GM12878 (cell line): ENCODE results near the gene MT1H. TPM values are rescaled to one million over a fixed set of nuclear protein-coding genes. Genes with fewer than 3 reads are reported as not detected.
A peak's percentile ranks its signal among the peaks of the same experiment; 100 is the strongest.

Source experiments
- ATAC-seq: fragments of 200-7000 bp; cut with Tn5 transposase; 3 replicates; pipeline ENCODE4 v1.9.1; 2020; ENCODE audit warnings: mild to moderate bottlenecking, moderate library complexity
- BruUV-seq: library from RNA; stranded (reverse); fragments of 400-500 nt; replicated peaks from 2 replicates; lab custom pipeline; 2021; lab: Mats Ljungman, UMichigan
- CTCF ChIA-PET: fragments of 300-600 bp; sonication (Branson Sonifier 250); formaldehyde crosslinking; extraction: SDS; loops from one replicate; lab custom pipeline; 2021; ENCODE audit warnings: inconsistent platforms; lab: Yijun Ruan, JAX
- POLR2A ChIA-PET: fragments of 350-600 bp; formaldehyde crosslinking; extraction: SDS; loops from one replicate; lab custom pipeline; 2021; ENCODE audit warnings: inconsistent platforms; lab: Charles Lee
- RAD21 ChIA-PET: fragments of 300-600 bp; sonication (Branson Sonifier 250); formaldehyde crosslinking; loops from one replicate; lab custom pipeline; 2023; ENCODE audit warnings: antibody characterized with exemption; ENCODE audit not compliant: unreplicated experiment; lab: Charles Lee
- SMC1A ChIA-PET: fragments of 300-600 bp; sonication (Branson Sonifier 250); formaldehyde crosslinking; loops from one replicate; lab custom pipeline; 2023; ENCODE audit not compliant: unreplicated experiment, uncharacterized antibody; lab: Charles Lee
- DNase-seq: peaks from one replicate; pipeline ENCODE4 v3.0.0-alpha.2; 2011; ENCODE audit warnings: low read depth, low spot score
- FAIRE-seq: peaks from 3 replicates; lab custom pipeline; 2011; peaks lifted over from hg19 to GRCh38; lab: Jason Lieb, UNC
- H2AFZ ChIP-seq: 2 replicates; pipeline ENCODE4 v1.6.0; 2011; ENCODE audit warnings: low read depth, low read length, control low read depth; ENCODE audit not compliant: control insufficient read depth
- H3K27ac ChIP-seq: 2 replicates; pipeline ENCODE4 v1.5.1; 2011; ENCODE audit warnings: control low read depth; ENCODE audit not compliant: control insufficient read depth, insufficient read depth
- H3K27me3 ChIP-seq, 2 experiments: replicated peaks in 1 of 2; 2 replicates each; pipeline versions ENCODE4 v1.6.0 to v1.6.1; 2011; ENCODE audit warnings: low read length in 1 of 2; ENCODE audit not compliant: control insufficient read depth in 2 of 2, insufficient read depth in 2 of 2
- H3K36me3 ChIP-seq, 2 experiments: 2 replicates each; pipeline ENCODE4 v1.5.1; 2011; ENCODE audit warnings: low read length in 1 of 2; ENCODE audit not compliant: control insufficient read depth in 2 of 2, insufficient read depth in 2 of 2
- H3K4me1 ChIP-seq: 2 replicates; pipeline ENCODE4 v1.6.1; 2011; ENCODE audit warnings: mild to moderate bottlenecking, low read length, moderate library complexity, mixed read lengths; ENCODE audit not compliant: control insufficient read depth, insufficient read depth
- H3K4me2 ChIP-seq: 2 replicates; pipeline ENCODE4 v1.6.0; 2011; ENCODE audit warnings: control low read depth; ENCODE audit not compliant: control insufficient read depth, insufficient read depth
- H3K4me3 ChIP-seq: fragments of 200-600 bp; sonication (generic); 2 replicates; pipeline ENCODE4 v1.5.1; 2016
- H3K79me2 ChIP-seq: 2 replicates; pipeline ENCODE4 v1.6.0; 2011; ENCODE audit warnings: low read length; ENCODE audit not compliant: control insufficient read depth, insufficient read depth
- H3K9ac ChIP-seq: 2 replicates; pipeline ENCODE4 v1.8.0; 2011; ENCODE audit warnings: low read length, control low read depth, mixed read lengths; ENCODE audit not compliant: control insufficient read depth, insufficient read depth
- H3K9me3 ChIP-seq: replicated peaks from 3 replicates; pipeline ENCODE4 v1.5.1; 2011; ENCODE audit warnings: mild to moderate bottlenecking, low read length; ENCODE audit not compliant: control insufficient read depth, insufficient read depth
- H4K20me1 ChIP-seq: 2 replicates; pipeline ENCODE4 v1.6.0; 2011; ENCODE audit not compliant: control insufficient read depth, insufficient read depth
- BHLHE40 ChIP-seq, 2 experiments: fragments of 450-650 bp in 1 of 2; IDR thresholded peaks; 2 replicates each; pipeline ENCODE4 v1.6.1; 2011 to 2017; ENCODE audit warnings: low read depth in 2 of 2, borderline replicate concordance in 1 of 2, improper control_type of control experiment in 1 of 2, low read length in 1 of 2, mild to moderate bottlenecking in 1 of 2
- CBX5 ChIP-seq: sonication (generic); IDR thresholded peaks from 2 replicates; pipeline ENCODE4 v1.6.1; 2016; ENCODE audit warnings: low read depth, moderate library complexity, mild to moderate bottlenecking, inconsistent platforms
- CHD4 ChIP-seq: fragments of 200-600 bp; sonication (generic); IDR thresholded peaks from 2 replicates; pipeline ENCODE4 v1.6.1; 2016; ENCODE audit warnings: mild to moderate bottlenecking
- LARP7 ChIP-seq: fragments of 450-650 bp; IDR thresholded peaks from 2 replicates; pipeline ENCODE4 v1.6.1; 2017; ENCODE audit warnings: mild to moderate bottlenecking
- MYC ChIP-seq: IDR thresholded peaks from 2 replicates; pipeline ENCODE4 v1.6.1; 2011; ENCODE audit warnings: mild to moderate bottlenecking, low read length, moderate library complexity, inconsistent platforms; ENCODE audit not compliant: insufficient read depth, insufficient replicate concordance, insufficient read length, severe bottlenecking
- STAT1 ChIP-seq: fragments of 450-650 bp; conservative IDR thresholded peaks from 2 replicates; pipeline ENCODE4 v1.6.1; 2014; ENCODE audit warnings: antibody characterized with exemption, mild to moderate bottlenecking
- YY1 ChIP-seq: IDR thresholded peaks from 2 replicates; pipeline ENCODE4 v1.6.1; 2011; ENCODE audit warnings: low read depth, mild to moderate bottlenecking, low read length
- WGBS: methylation state at CpG from one replicate; pipeline ENCODE4 v1.1.6; 2016; ENCODE audit warnings: low lambda C conversion rate; ENCODE audit not compliant: insufficient replicate concordance, insufficient coverage; ENCODE audit errors: missing lambda C conversion rate; 5-methylcytosine and 5-hydroxymethylcytosine counted together
- in situ Hi-C: fragments of 300-500 bp; cut with MboI; formaldehyde crosslinking; loops from 9 replicates; pipeline ENCODE4 v1.14.3; 2018; ENCODE audit warnings: mixed read lengths
- intact Hi-C: fragments of 100-400 bp; cut with micrococcal nuclease; formaldehyde crosslinking; loops from one replicate; pipeline ENCODE4 v1.14.2; 2022; ENCODE audit not compliant: unreplicated experiment
- polyA plus RNA-seq, 11 experiments: library from polyadenylated mRNA; depleted of rRNA in 4 of 11; unstranded in 6 of 11; stranded (reverse) in 5 of 11; fragments of >200 nt; fragmentation: Nextera tagmentation in 4 of 11; fragmentation: Illumina TruSeq in 1 of 11; extraction: Ambion mirVana in 4 of 11; extraction: Trizol in 1 of 11; gene quantifications; 1 replicate in 1 of 11; 2 replicates in 10 of 11; pipeline versions ENCODE4 v1.2.1 to v1.2.3, GENCODE V29; 2011 to 2016; ENCODE audit warnings: inconsistent platforms in 2 of 11, missing spikeins in 2 of 11, low read depth in 1 of 11
- total RNA-seq, 4 experiments: library from RNA; depleted of rRNA in 3 of 4; stranded (reverse); fragments of >200 nt in 3 of 4; fragmentation: Illumina TruSeq in 1 of 4; extraction: Trizol in 1 of 4; gene quantifications; 2 replicates each; pipeline versions ENCODE4 v1.2.1 to v1.2.3, GENCODE V29; 2013 to 2021
- TF ChIP-seq, protein P1 (sequence below): fragments of 450-650 bp; IDR thresholded peaks from 2 replicates; pipeline ENCODE4 v1.6.1; 2017; ENCODE audit warnings: mild to moderate bottlenecking, moderate library complexity

The MT1H gene
- total and polyA plus RNA-seq, 10 of the 15 experiments (the other 5 are each of a cell fraction or from before 2014, with no cell fraction given) = 0.40 to 6.0 (median 1.1) TPM; not detected in 2

DNA sequence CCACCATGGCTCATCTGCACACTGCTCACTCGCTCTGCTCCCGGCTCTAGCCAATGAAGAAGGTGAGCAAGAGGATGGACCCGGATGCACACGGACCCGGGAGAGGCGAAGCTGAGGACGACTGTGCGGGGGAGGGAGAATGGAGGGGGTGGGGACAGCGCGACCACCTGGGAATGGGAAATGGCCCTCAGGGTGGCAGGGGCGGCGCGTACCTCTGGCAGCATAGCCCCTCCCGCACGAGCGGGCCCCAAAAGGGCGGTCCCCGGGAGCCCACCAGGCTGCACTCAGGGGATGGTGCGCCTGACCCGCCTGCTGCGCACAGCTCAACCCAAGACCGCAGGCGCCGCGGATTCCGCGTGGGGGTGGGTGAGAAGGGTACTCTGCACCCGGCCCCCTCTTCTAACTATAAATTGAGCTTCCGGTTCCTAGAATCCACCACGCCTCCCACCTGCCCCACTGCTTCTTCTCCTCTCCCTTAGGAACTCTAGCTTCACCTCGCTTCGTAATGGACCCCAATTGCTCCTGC lies 6.1 kb downstream of the MT1H start:
- Histone ChIP-seq H3K4me2 (peak overlapping the region; percentile 48), H3K4me1 (no peaks in the 10 kb centered on the region), H3K79me2 (no peaks in the 10 kb centered on the region), H3K27ac (no peak overlapping the region), H4K20me1 (no peaks in the 10 kb centered on the region), H3K36me3 (no peaks in the 10 kb centered on the region), H3K9ac (no peak overlapping the region), H3K4me3 (no peak overlapping the region), H3K9me3 (no peaks in the 10 kb centered on the region), H3K27me3 (peaks cover under 1 to 4% of the 10 kb centered on the region in 2 experiments; a peak in 3 of 4 replicates), H2AFZ (peak overlapping the region; percentile 47; the same call in 1 of the 2 replicates)
- ChIA-PET RAD21 (interaction anchor here (1.1 to 2.1 kb wide), 3 partner anchors 26 to 71 kb away, joined by 3 to 10 read pairs (median 6); partner anchors contain the start of gene MT2A), POLR2A (no interaction called here), CTCF (interaction anchor here (1.1 to 2.7 kb wide), 2 partner anchors 26 to 101 kb away, joined by 3 to 15 read pairs; no protein-coding TSS in a partner anchor), SMC1A (interaction anchor here (0.7 to 1.8 kb wide), 4 partner anchors 22 to 267 kb away, joined by 3 to 8 read pairs (median 3); no protein-coding TSS in a partner anchor)
- intact Hi-C loops (no loop called here), in situ Hi-C loops (loop anchor here (25.0 kb wide), 1 partner anchor 738 kb away; no protein-coding TSS in a partner anchor)
- FAIRE-seq = no peak
- DNase-seq = no peak
- TF ChIP-seq STAT1 (no peak), BHLHE40 (IDR thresholded peaks at IDR 0.05; ENCODE audit: borderline replicate concordance in 1 of 2, low read depth in 2 of 2, low read length in 1 of 2) (0 out of 4 replicates have a peak, but pooled peaks of 1 of the 2 experiments have one; percentile 26), LARP7 (0 out of 2 replicates have a peak, but pooled peaks have one; percentile 53)
- BruUV-seq = no TSS peak
- WGBS = 26% methylated on average over 27 of the region's 32 CpGs
- ATAC-seq = peak; percentile 75

GRCh38 chr16:56677474-56677873 lies 7.9 kb downstream of the MT1H start:
- Histone ChIP-seq H3K4me3 (no peak overlapping the region), H3K27me3 (peaks cover 0 to 4% of the 10 kb centered on the region in 2 experiments; a peak in 3 of 4 replicates), H4K20me1 (no peaks in the 10 kb centered on the region), H3K27ac (no peak overlapping the region), H3K9me3 (no peaks in the 10 kb centered on the region), H2AFZ (no peak overlapping the region), H3K9ac (no peak overlapping the region), H3K4me2 (no peak overlapping the region), H3K4me1 (peaks cover 6% of the 10 kb centered on the region), H3K79me2 (no peaks in the 10 kb centered on the region), H3K36me3 (no peaks in the 10 kb centered on the region)
- intact Hi-C loops (no loop called here), in situ Hi-C loops (loop anchor here (25.0 kb wide), 1 partner anchor 740 kb away; no protein-coding TSS in a partner anchor)
- WGBS = 42% methylated on average over 3 of the region's 3 CpGs
- RAD21 ChIA-PET = interaction anchor here (1.2 kb wide), 1 partner anchor 24 kb away, joined by 3 read pairs; no protein-coding TSS in a partner anchor
- SMC1A ChIA-PET = no interaction called here
- CTCF ChIA-PET = interaction anchor here (2.7 kb wide), 1 partner anchor 24 kb away, joined by 15 read pairs; no protein-coding TSS in a partner anchor
- POLR2A ChIA-PET = no interaction called here
- ATAC-seq (no peak), FAIRE-seq (no peak), DNase-seq (no peak)
- BruUV-seq = no TSS peak
- TF ChIP-seq YY1 (no peak), CBX5 (no peak), CHD4 (no peak), MYC (no peak)
- TF ChIP-seq, protein P1, sequence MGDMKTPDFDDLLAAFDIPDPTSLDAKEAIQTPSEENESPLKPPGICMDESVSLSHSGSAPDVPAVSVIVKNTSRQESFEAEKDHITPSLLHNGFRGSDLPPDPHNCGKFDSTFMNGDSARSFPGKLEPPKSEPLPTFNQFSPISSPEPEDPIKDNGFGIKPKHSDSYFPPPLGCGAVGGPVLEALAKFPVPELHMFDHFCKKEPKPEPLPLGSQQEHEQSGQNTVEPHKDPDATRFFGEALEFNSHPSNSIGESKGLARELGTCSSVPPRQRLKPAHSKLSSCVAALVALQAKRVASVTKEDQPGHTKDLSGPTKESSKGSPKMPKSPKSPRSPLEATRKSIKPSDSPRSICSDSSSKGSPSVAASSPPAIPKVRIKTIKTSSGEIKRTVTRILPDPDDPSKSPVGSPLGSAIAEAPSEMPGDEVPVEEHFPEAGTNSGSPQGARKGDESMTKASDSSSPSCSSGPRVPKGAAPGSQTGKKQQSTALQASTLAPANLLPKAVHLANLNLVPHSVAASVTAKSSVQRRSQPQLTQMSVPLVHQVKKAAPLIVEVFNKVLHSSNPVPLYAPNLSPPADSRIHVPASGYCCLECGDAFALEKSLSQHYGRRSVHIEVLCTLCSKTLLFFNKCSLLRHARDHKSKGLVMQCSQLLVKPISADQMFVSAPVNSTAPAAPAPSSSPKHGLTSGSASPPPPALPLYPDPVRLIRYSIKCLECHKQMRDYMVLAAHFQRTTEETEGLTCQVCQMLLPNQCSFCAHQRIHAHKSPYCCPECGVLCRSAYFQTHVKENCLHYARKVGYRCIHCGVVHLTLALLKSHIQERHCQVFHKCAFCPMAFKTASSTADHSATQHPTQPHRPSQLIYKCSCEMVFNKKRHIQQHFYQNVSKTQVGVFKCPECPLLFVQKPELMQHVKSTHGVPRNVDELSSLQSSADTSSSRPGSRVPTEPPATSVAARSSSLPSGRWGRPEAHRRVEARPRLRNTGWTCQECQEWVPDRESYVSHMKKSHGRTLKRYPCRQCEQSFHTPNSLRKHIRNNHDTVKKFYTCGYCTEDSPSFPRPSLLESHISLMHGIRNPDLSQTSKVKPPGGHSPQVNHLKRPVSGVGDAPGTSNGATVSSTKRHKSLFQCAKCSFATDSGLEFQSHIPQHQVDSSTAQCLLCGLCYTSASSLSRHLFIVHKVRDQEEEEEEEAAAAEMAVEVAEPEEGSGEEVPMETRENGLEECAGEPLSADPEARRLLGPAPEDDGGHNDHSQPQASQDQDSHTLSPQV = no peak
- TF ChIP-seq, all 136 proteins: peak for 0
